ENCODE measurements around the gene SLC4A4. TPM values are rescaled to one million over a fixed set of nuclear protein-coding genes. Genes with fewer than 3 reads are reported as not detected.

Gene SLC4A4
- total RNA-seq, result 1 to 10 TPM in 2 of 9 donors, under 1 TPM in 7; 0.31 to 1.5 (median 0.66) TPM
- polyA plus RNA-seq, result under 1 TPM; 0.24 to 0.57 (median 0.37) TPM
- long read RNA-seq, donor 1, result 0 reads
- long read RNA-seq, donor 2, result 0 reads
- long read RNA-seq, donor 3, result 0 reads
- long read RNA-seq, donor 4, partial matches to known transcripts, result 0 of 2 reads
- long read RNA-seq, donor 4, other reads (novel, unspliced or antisense), result 2 of 2 reads
- long read RNA-seq, donor 5, result 0 reads
- long read RNA-seq, donor 6, partial matches to known transcripts, result 1 of 1 reads
- long read RNA-seq, donor 6, other reads (novel, unspliced or antisense), result 0 of 1 reads
- long read RNA-seq, donor 7, result 0 reads
- long read RNA-seq, donor 8, result 0 reads
- long read RNA-seq, donor 9, result 0 reads
- long read RNA-seq, donor 10, result 0 reads

DNA sequence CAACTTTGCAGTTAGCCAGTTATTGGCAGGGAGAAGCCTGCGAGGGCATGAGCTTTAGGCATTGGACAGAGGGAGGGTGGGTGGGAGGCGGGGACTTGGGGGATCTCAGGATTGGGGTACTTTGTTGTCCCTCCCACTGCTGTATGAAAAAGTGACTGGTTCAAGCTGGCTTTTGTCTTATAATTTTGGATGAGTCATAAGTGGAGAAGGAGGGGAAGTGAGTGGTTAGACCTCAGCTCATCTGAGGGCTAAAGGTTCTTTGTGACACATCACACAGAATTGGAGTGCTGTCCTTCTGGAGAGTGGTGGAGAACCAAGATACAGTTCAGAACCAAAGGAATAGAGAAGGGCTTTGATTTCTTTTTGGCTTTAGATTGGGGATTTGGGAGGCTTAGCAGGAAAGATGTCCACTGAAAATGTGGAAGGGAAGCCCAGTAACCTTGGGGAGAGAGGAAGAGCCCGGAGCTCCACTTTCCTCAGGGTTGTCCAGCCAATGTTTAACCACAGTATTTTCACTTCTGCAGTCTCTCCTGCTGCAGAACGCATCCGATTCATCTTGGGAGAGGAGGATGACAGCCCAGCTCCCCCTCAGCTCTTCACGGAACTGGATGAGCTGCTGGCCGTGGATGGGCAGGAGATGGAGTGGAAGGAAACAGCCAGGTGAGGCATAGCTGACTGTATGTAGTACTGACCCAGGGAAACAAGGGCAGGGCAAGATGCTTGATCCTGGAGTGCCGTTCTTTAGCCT is at the start of gene SLC4A4:
Gene SLC4A4, plus strand, starts transcription at position 175 of the 748 bp plus-strand sequence.
- no peak for DNase-seq
- Histone ChIP-seq H3K27me3 (no peaks in the 10 kb centered on the region), H3K4me3 (no peak within 1 kb of the TSS), H3K9me3 (replicated peaks in 1 of 3) (no peaks in the 10 kb centered on the region), H3K27ac (no peak within 1 kb of the TSS), H3K36me3 (replicated peaks in 1 of 2) (no peaks in the 10 kb centered on the region), H3K4me1 (replicated peaks in 1 of 2) (no peaks in the 10 kb centered on the region)
- intact Hi-C loops (cut with DNase I), result no loop called here
- TF ChIP-seq POLR2A (IDR thresholded peaks at IDR 0.05) (no peak), CTCF (IDR thresholded peaks at IDR 0.05) (no peak)
- 72 to 82% (median 81%) methylated on average over 8 of the region's 8 CpGs for WGBS, 4 donors

DNA sequence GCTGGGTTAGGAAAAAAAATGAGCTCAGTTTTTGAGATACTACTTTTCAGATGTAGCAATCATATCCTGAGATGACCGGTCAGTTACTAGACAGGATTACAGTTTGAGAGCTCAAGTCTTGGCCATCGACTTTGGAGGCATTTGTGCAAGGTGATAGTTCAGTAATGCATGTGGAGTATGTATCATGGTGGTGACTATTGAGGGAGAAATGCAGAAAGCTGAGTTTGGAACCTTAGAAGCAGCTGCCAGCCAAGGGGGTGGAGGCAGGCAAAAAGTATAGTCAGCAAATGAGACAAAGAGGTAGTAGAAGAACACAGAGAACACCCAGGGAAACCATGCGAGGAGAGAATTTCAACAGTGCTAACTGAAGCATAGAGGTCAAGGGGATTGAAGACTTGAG is 48.7 kb upstream of the SLC4A4 start:
- H3K4me3 ChIP-seq, result no peak overlapping the region
- no peaks in the 10 kb centered on the region for H3K4me1 ChIP-seq (replicated peaks in 1 of 2)
- H3K27me3 ChIP-seq, result no peaks in the 10 kb centered on the region
- H3K27ac ChIP-seq, result no peak overlapping the region
- DNase-seq, result no peak
- H3K36me3 ChIP-seq (replicated peaks in 1 of 2), result no peaks in the 10 kb centered on the region
- no peaks in the 10 kb centered on the region for H3K9me3 ChIP-seq (replicated peaks in 1 of 3)
- intact Hi-C loops (cut with DNase I), result no loop called here
- TF ChIP-seq POLR2A (IDR thresholded peaks at IDR 0.05) (no peak), CTCF (IDR thresholded peaks at IDR 0.05) (no peak)
- 78 to 87% (median 81%) methylated on average over 3 of the region's 3 CpGs for WGBS, 4 donors

DNA sequence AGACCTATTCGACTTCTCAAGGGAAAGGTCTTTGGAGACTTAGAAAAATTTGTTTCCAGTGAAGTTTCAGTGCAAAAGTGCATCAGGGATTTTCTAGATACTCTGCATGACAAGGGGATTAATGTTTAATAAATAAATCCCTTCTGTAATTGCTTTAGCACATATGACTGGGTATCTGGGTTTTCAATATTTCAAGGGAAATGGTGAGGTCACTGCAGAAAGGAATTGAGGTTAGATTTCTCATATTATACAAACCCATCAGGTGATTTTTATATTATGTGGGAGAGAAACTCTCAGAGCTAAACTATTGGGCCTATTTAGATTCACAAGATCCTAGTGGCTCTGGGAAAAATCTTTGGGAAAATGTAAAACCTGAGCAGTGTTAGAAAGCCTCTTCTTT is 48.3 kb upstream of the SLC4A4 start:
- no peaks in the 10 kb centered on the region for H3K27me3 ChIP-seq
- intact Hi-C loops (cut with DNase I), result no loop called here
- WGBS, 4 donors, result 71 to 82% (median 79%) methylated on average over 1 of the region's 1 CpG
- no peaks in the 10 kb centered on the region for H3K9me3 ChIP-seq (replicated peaks in 1 of 3)
- DNase-seq, result no peak
- no peak overlapping the region for H3K4me3 ChIP-seq
- no peak for TF ChIP-seq CTCF (IDR thresholded peaks at IDR 0.05)
- no peaks in the 10 kb centered on the region for H3K36me3 ChIP-seq (replicated peaks in 1 of 2)
- H3K4me1 ChIP-seq (replicated peaks in 1 of 2), result no peaks in the 10 kb centered on the region
- no peak overlapping the region for H3K27ac ChIP-seq

- DNase-seq, result no peak
- intact Hi-C loops (cut with DNase I), result no loop called here
- TF ChIP-seq CTCF (IDR thresholded peaks at IDR 0.05) (no peak), POLR2A (IDR thresholded peaks at IDR 0.05) (no peak)
- Histone ChIP-seq H3K36me3 (replicated peaks in 1 of 2) (no peaks in the 10 kb centered on the region), H3K27me3 (no peaks in the 10 kb centered on the region), H3K4me3 (no peak overlapping the region), H3K4me1 (replicated peaks in 1 of 2) (no peaks in the 10 kb centered on the region), H3K27ac (no peak overlapping the region), H3K9me3 (replicated peaks in 1 of 3) (no peaks in the 10 kb centered on the region)
- 74 to 89% (median 85%) methylated on average over 1 of the region's 1 CpG for WGBS, 4 donors
Observed at GRCh38 chr4:71292228-71292627, 46.6 kb upstream of the SLC4A4 start.
